Astrocyte of the cerebellum (primary cell): ENCODE data around the gene CCDC179.

Source experiments
- DNase-seq: peaks from one replicate; pipeline ENCODE4 v3.0.0-alpha.2; 2011; ENCODE audit warnings: low read depth
- H3K4me3 ChIP-seq: 2 replicates; pipeline ENCODE4 v1.5.1; 2011; ENCODE audit warnings: mild to moderate bottlenecking, low read depth, low read length, moderate library complexity
- CTCF ChIP-seq: IDR thresholded peaks from 2 replicates; pipeline ENCODE4 v1.5.1; 2012; ENCODE audit warnings: low read length, low read depth, moderate library complexity, mild to moderate bottlenecking; ENCODE audit errors: missing control alignments
- in situ Hi-C: cut with HindIII; loops from 2 replicates; pipeline ENCODE4 v1.10.0; 2017; ENCODE audit warnings: low sequenced_read_pairs

CCDC179 gene

DNA sequence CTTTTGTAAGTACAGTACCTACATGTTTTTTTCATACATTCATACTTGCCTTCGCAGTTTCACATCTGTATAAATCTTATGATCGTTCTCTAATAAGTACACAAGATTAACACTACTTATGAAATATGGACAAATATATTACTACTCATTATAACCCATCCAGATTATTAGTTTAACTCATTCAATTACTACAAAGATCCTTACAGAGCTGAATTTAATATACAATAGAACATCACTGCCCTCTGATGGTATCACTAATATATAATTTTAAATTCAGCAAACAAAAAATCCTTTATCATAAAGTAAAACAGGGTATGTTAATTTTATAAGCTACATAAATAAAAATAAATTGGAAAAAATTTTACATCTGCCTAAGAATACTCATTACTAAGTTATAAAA lies 38.1 kb downstream of the CCDC179 start:
- no peak overlapping the region for H3K4me3 ChIP-seq
- in situ Hi-C loops: no loop called here
- no peak for TF ChIP-seq CTCF
- DNase-seq: no peak

DNA sequence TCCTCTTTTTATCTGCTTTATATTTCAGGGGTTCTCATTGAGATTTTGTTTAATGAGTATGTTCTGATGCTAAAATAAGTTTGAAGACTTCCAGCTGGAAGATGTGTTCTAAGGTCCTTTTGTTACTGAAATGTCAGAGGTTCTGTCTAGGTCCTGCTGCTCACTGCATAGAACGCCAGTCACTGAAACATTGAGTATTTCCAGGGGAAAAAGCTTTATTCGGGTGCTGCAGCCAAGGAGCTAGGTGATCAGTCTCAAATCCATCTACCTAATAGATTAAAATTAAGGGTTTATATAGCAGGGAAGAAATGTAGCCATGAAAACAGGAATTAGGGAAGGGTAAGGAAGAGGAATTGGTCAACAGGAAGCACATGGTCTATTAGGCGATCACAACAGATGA lies 50.4 kb downstream of the CCDC179 start:
- no peak overlapping the region for H3K4me3 ChIP-seq
- no peak for TF ChIP-seq CTCF
- no peak for DNase-seq
- in situ Hi-C loops: no loop called here

DNA sequence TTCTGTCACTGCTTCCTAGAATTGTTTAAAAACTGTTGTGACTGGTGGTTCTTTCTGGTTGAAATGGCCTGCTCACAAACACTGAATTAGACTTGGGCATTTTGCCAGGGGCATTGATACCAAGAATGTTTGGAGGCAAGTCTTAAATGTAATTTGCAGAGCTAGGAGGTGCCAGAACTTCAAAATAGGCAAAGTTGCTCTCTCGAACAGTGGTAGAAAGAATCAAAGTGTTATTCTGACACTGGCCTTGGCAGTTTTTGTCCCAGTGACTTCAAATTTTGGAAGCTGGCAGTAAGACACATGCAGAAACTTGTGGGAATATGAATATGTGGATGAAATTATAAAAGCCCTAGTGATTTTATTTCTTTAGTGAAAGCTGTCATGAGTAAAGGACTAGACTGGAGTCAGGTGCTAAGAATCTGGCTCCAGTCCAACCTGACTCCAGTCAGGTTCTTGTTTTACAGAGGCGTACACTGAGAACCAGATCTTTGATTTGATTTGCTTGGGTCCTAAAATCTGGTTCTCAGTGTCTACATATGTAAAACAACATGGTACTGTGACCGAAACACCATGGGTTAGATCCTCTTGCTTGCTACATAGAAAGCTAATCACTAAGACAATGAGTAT lies 51.6 kb downstream of the CCDC179 start:
- TF ChIP-seq CTCF: no peak
- DNase-seq: no peak
- no peak overlapping the region for H3K4me3 ChIP-seq
- in situ Hi-C loops: no loop called here

DNA sequence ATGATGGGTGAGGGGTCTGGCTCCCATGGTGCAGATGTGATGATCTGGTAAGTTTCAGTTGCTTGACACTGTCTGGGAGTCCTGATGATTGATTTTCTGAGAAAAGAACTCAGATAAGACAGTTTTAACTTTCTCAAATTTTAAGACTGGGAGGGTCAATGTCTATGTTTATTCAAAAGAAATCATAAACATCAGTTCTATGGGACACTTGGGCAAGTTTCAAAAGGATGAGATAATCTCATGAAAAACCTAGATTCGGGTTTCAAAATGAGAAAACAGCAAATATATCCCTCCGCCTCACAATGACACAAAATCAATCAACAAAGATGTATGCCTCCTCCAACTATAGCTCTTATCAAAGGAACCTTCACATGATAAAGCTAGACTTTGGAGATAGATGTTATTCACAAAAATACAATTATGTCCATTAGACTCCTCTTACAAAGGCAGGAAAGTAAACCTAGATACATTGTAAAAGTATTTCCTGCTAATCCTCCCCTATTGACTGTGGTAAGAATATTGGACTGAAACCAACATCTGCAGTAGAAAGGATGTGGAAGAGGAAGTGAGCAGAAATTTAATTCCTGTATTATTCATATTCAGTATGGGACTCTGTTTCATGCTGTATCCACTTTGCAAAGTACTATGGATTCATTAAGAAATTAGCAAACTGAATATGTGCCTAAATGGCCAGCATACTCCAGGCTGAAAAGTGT lies 52.3 kb downstream of the CCDC179 start:
- DNase-seq: no peak
- H3K4me3 ChIP-seq: no peak overlapping the region
- no peak for TF ChIP-seq CTCF
- in situ Hi-C loops: no loop called here

DNA sequence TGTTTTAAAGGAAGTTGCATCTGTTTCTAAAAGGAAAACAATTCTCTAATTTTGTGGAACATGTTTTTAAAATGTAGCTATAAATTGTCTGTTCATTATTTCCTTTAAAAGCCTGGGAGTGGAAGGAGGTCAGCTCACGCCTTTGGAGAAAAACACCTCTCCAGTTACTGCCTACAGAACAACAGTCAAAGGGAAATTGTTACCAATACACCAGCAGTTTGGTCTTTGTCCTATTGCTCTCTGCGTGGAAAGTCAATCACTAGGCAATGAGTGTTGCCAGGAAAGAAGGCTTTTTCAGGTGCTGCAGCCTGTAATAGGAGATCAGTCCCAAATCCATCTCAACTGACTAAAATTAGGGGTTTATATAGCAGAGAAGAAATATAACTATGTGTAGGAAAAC lies 52.9 kb downstream of the CCDC179 start:
- no peak overlapping the region for H3K4me3 ChIP-seq
- in situ Hi-C loops: no loop called here
- DNase-seq: no peak
- no peak for TF ChIP-seq CTCF

DNA sequence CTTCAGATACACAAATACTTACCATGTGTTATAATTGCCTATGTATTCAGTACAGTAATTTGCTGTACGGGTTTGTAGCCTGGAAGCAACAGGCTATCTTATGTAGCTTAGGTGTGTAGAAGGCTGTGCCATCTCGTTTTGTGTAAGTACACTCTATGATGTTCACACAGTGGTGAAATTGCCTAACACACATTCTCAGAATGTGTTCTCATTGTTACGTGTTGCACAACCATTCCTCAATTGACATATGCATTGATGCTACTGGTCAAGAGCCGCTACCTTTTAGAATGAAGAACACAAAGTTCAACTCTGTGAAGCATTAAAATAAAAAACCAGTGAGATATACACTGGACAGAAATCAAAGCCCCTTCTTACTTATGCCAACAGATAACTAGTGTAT lies 57.4 kb downstream of the CCDC179 start:
- DNase-seq: no peak
- no peak for TF ChIP-seq CTCF
- in situ Hi-C loops: no loop called here
- no peak overlapping the region for H3K4me3 ChIP-seq
